Activated naive CD8-positive, alpha-beta T cell treated with anti-CD3 and anti-CD28 coated beads, Interleukin-2, amount 50 U/mL, for 24 hours (primary cell): ENCODE measurements around the gene PLXNB3.

ENCODE experiments used
- ATAC-seq: fragments of 150-1000 bp; cut with Tn5 transposase; one replicate; pipeline ENCODE4 v1.10.0; 2021
- DNase-seq: peaks from one replicate; pipeline ENCODE4 v3.0.0; 2021
- H3K27ac Mint-ChIP-seq: one replicate; pipeline ENCODE4 v1.8.0; 2021; ENCODE audit warnings: mild to moderate bottlenecking, mixed read lengths
- H3K27me3 Mint-ChIP-seq: one replicate; pipeline ENCODE4 v1.8.0; 2021; ENCODE audit warnings: mixed read lengths
- H3K36me3 Mint-ChIP-seq: one replicate; pipeline ENCODE4 v1.8.0; 2021; ENCODE audit warnings: low read depth, mixed read lengths
- H3K4me1 Mint-ChIP-seq: one replicate; pipeline ENCODE4 v1.8.0; 2021; ENCODE audit warnings: mixed read lengths
- H3K4me3 Mint-ChIP-seq: one replicate; pipeline ENCODE4 v1.8.0; 2021; ENCODE audit warnings: mild to moderate bottlenecking, moderate library complexity, mixed read lengths
- H3K9me3 Mint-ChIP-seq: one replicate; pipeline ENCODE4 v1.8.0; 2021; ENCODE audit warnings: mixed read lengths

PLXNB3 gene

GRCh38 chrX:153763298-153763932, 634 bp upstream of the PLXNB3 start:
- Mint-ChIP-seq H3K4me1 (peaks cover 17% of the 10 kb centered on the region), H3K4me3 (no peak overlapping the region), H3K36me3 (no peaks in the 10 kb centered on the region), H3K9me3 (no peaks in the 10 kb centered on the region), H3K27ac (no peak overlapping the region), H3K27me3 (no peaks in the 10 kb centered on the region)
- ATAC-seq (no peak), DNase-seq (no peak)

- no peak for ATAC-seq
- H3K9me3 Mint-ChIP-seq: no peaks in the 10 kb centered on the region
- H3K4me3 Mint-ChIP-seq: no peak overlapping the region
- DNase-seq: no peak
- H3K27me3 Mint-ChIP-seq: no peaks in the 10 kb centered on the region
- H3K36me3 Mint-ChIP-seq: no peaks in the 10 kb centered on the region
- peaks cover 17% of the 10 kb centered on the region for H3K4me1 Mint-ChIP-seq
- H3K27ac Mint-ChIP-seq: no peak overlapping the region
These were observed 713 bp downstream of the PLXNB3 start for GRCh38 chrX:153764786-153765137.

DNA sequence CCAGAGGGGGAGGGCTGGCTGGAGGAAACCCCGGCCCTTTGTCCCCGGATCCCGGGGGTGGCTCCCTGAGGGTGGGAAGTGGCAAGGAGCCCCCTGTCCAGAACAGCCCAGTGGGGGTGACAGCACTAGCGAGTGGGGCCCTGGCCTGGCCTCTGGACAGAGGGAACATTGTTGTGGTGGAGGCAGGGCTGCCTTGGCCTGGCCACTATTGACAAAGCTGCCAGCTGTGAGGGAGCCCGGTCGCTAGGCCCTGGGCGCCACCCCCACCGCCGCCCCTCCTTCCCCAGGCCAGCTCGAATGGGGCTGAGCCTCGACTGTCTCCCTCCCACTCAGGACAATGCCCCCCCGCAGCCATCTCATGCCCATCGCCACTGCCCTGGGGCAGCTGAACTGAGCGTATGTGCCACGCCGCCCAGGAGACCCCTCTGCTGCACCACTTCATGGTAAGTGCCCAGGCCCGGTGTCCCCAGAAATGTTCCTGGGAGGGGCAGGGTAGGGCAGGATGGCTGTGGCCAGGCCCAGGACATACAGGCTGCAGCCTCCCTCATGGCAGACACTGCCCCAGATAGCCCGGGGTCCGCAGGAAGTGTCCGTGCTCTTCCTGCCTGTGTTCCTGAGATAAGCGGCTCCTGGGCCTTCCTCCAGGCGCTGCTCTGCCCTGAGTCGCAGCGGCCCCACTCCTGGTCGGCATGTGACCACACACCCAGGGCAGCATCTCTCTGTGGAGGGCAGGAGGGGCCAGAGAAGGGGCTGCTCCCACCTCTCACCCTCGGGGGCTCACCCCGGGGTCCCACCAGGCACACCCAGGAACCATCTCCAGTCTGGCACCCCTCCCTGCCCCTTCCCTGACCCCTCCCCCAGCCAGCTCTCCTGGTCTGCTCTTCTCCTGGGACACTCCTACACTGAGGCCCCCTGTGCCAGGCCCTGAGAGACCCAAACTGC, 1.4 kb downstream of the PLXNB3 start:
- DNase-seq (no peak), ATAC-seq (no peak)
- Mint-ChIP-seq H3K9me3 (no peaks in the 10 kb centered on the region), H3K4me1 (peaks cover 17% of the 10 kb centered on the region), H3K27me3 (no peaks in the 10 kb centered on the region), H3K4me3 (no peak overlapping the region), H3K27ac (no peak overlapping the region), H3K36me3 (no peaks in the 10 kb centered on the region)

DNA sequence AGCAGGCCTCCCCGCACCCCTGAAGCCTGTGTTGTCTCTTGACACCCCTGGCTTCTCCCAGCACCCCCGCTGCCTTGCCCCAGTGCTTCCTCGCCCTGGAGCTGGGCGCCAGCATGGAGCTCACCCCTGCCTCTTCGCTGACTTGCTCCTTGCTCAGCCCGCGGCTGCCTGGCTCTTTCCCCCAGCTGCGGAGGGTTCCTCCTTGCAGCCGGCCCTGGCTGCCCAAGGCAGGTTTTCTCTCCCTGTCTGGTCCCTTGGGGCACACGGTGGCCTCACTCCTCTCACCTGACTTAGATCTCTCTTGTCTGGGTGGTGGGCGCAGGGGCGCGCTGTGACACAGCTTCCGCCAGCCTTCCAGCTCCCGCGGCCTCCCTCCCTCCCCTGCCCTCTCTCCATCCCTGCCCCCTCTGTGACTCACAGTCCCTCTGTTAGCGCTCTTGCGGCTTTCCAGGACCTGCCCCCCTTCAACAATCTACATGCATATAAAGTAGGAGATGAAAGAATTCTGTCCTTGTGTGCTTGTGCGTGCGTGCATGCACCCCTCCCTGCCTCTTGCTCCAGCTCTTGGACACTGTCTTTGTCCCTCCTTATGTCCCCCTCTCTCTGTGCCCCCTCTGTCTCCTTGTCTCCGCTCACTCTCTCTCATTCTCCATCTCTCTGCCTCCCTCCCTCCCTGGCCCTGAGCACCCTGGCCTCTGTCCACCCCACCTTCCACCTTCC, 2.2 kb downstream of the PLXNB3 start:
- H3K4me3 Mint-ChIP-seq: peak overlapping the region; percentile 59
- H3K9me3 Mint-ChIP-seq: no peaks in the 10 kb centered on the region
- ATAC-seq (peak; percentile 90), DNase-seq (peak; percentile 54)
- no peaks in the 10 kb centered on the region for H3K36me3 Mint-ChIP-seq
- no peaks in the 10 kb centered on the region for H3K27me3 Mint-ChIP-seq
- H3K4me1 Mint-ChIP-seq: peaks cover 17% of the 10 kb centered on the region
- H3K27ac Mint-ChIP-seq: no peak overlapping the region

- H3K9me3 Mint-ChIP-seq: no peaks in the 10 kb centered on the region
- ATAC-seq (no peak), DNase-seq (no peak)
- H3K4me3 Mint-ChIP-seq: no peak overlapping the region
- no peaks in the 10 kb centered on the region for H3K27me3 Mint-ChIP-seq
- no peak overlapping the region for H3K27ac Mint-ChIP-seq
- no peaks in the 10 kb centered on the region for H3K36me3 Mint-ChIP-seq
- peaks cover 17% of the 10 kb centered on the region for H3K4me1 Mint-ChIP-seq
These were observed 3.0 kb downstream of the PLXNB3 start for GRCh38 chrX:153766871-153767673.

DNA sequence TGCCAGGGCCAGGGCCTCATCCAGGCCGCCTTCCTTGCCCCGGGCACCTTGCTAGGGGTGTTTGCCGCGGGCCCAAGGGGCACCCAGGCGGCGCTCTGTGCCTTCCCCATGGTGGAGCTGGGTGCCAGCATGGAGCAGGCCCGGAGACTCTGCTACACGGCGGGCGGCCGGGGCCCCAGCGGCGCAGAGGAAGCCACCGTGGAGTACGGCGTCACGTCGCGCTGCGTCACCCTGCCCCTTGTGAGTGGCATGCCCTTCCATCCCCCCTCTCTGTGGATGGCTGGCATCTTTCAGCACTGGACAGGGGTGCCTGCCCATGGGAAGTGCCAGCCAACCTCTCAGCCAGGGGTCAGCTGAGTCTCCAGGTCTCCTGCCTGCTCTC, 3.6 kb downstream of the PLXNB3 start:
- no peaks in the 10 kb centered on the region for H3K27me3 Mint-ChIP-seq
- H3K4me3 Mint-ChIP-seq: no peak overlapping the region

DNA sequence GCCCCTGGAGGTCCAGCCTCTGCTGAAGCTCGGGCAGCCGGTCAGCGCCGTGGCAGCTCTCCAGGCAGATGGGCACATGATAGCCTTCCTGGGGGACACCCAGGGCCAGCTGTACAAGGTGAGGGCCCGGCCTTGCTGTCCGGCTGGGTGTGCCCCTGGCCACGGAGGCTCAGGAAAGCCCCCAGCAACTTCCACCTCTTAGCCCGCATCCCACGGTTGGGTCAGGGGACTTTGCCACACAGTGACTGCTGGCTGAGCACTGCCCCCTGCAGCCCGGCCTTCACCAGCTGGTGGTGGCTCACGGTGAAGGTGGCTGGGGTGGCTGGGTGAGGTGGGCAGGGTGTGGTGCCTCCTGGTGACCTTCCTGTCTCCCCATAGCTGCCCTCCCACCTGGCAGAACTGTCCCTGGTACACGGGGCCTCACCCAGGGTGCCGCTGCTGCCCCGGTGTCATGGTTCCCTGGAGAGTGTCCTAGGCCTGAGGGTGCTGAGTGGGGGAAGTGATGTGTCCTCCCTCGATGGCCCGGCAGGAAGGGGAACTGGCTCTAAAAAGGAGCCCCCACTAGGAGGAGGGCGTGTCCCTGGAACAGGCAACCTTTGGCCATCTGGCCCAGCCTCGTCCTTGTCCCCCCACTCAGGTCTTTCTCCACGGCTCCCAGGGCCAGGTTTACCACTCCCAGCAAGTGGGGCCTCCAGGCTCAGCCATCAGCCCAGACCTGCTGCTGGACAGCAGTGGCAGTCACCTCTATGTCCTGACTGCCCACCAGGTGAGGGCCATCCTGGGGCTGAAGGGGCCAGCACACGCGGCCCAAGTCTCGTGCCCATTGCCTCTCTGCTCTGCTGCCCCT, 4.5 kb downstream of the PLXNB3 start:
- Mint-ChIP-seq H3K27me3 (no peaks in the 10 kb centered on the region), H3K36me3 (no peaks in the 10 kb centered on the region), H3K4me3 (no peak overlapping the region), H3K4me1 (peaks cover 17% of the 10 kb centered on the region), H3K27ac (no peak overlapping the region), H3K9me3 (no peaks in the 10 kb centered on the region)
- ATAC-seq: no peak
- DNase-seq: no peak

More for the DNA sequence above, 3.6 kb downstream of the PLXNB3 start:
- no peaks in the 10 kb centered on the region for H3K36me3 Mint-ChIP-seq
- DNase-seq (no peak), ATAC-seq (no peak)
- H3K9me3 Mint-ChIP-seq: no peaks in the 10 kb centered on the region
- no peak overlapping the region for H3K27ac Mint-ChIP-seq
- H3K4me1 Mint-ChIP-seq: peaks cover 17% of the 10 kb centered on the region

DNA sequence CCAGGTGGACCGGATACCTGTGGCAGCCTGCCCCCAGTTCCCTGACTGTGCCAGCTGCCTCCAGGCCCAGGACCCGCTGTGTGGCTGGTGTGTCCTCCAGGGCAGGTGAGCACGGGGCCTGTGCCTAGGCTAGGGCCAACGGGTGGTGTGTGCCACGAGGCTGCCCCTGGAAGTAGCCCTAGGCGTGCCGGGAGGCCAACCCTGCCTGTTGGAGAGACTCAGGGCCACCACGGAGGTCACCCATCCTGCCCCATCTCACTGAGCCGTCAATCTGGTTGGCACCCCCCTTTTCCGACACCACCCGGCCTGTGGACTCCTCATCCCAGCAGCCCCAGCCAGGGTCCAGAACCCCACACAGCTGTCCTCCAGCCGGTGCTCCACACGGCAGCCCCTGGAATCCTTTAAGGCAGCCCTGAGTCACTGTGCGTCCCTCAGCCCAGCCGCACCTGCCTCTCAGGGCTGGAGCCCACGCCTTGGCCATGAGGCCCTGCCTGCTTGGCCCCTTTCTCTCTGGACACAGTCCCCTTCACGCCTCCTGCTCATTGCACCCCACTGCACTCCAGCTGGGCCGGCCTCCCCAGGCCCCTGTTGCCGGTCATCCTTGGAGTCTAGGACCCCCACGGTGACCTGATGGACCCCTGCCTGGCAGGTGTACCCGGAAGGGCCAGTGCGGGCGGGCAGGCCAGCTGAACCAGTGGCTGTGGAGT, 5.3 kb downstream of the PLXNB3 start:
- H3K9me3 Mint-ChIP-seq: no peaks in the 10 kb centered on the region
- no peaks in the 10 kb centered on the region for H3K27me3 Mint-ChIP-seq
- H3K27ac Mint-ChIP-seq: no peak overlapping the region
- DNase-seq (no peak), ATAC-seq (no peak)
- H3K36me3 Mint-ChIP-seq: no peaks in the 10 kb centered on the region
- H3K4me3 Mint-ChIP-seq: no peak overlapping the region
- H3K4me1 Mint-ChIP-seq: peaks cover 13% of the 10 kb centered on the region

GRCh38 chrX:153769865-153770600, 6.0 kb downstream of the PLXNB3 start:
- Mint-ChIP-seq H3K4me1 (peaks cover 13% of the 10 kb centered on the region), H3K27me3 (no peaks in the 10 kb centered on the region), H3K9me3 (no peaks in the 10 kb centered on the region), H3K36me3 (no peaks in the 10 kb centered on the region), H3K4me3 (no peak overlapping the region), H3K27ac (no peak overlapping the region)
- ATAC-seq (no peak), DNase-seq (no peak)

DNA sequence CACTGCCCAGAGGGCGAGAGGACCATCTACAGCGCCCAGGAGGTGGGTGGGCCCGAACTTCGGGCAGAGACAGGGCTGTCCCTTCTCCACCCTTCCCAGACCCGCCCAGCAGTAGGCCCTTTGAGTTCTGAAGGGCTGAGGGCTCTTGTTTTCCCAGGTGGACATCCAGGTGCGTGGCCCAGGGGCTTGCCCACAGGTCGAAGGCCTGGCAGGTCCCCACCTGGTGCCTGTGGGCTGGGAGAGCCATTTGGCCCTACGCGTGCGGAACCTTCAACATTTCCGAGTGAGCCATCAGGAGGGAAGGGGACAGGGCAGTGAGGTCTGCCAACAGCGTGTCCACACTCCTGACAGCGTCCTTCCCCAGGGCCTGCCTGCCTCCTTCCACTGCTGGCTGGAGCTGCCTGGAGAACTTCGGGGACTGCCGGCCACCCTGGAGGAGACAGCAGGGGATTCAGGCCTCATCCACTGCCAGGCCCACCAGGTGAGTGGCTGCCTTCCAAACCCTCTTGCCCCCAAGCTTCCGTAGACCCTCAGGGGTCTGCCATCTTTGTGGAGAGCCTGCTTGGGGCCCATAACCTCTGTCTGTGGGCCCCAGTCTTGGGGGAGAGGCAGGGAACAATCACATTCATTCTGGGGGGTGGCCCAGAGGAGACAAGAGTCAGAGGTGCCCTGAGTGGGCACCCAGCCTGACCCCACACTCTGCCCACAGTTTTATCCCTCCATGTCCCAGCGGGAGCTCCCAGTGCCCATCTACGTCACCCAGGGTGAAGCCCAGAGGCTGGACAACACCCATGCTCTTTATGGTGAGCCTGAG, 6.8 kb downstream of the PLXNB3 start:
- DNase-seq: no peak
- Mint-ChIP-seq H3K27ac (no peak overlapping the region), H3K36me3 (no peaks in the 10 kb centered on the region)

GRCh38 chrX:153771415-153772315, 7.6 kb downstream of the PLXNB3 start:
- no peak for DNase-seq
- Mint-ChIP-seq H3K4me1 (peaks cover 6% of the 10 kb centered on the region), H3K27ac (no peak overlapping the region), H3K4me3 (no peak overlapping the region), H3K27me3 (no peaks in the 10 kb centered on the region), H3K9me3 (no peaks in the 10 kb centered on the region), H3K36me3 (no peaks in the 10 kb centered on the region)
- no peak for ATAC-seq

More for the DNA sequence above, 6.8 kb downstream of the PLXNB3 start:
- ATAC-seq: no peak
- H3K4me3 Mint-ChIP-seq: no peak overlapping the region
- H3K9me3 Mint-ChIP-seq: no peaks in the 10 kb centered on the region
- no peaks in the 10 kb centered on the region for H3K27me3 Mint-ChIP-seq
- H3K4me1 Mint-ChIP-seq: peaks cover 13% of the 10 kb centered on the region
